Measurements from ENCODE around the gene SPDYE6. TPM values are rescaled to one million over a fixed set of nuclear protein-coding genes. Genes with fewer than 3 reads are reported as not detected.

SPDYE6 gene
- total RNA-seq, 1 donor from 2014 or later = not detected

Other genes with a start within 250 kb of the SPDYE6 start
- 3.0 TPM for gene SH2B2, start 69.6 kb downstream of the SPDYE6 start, total RNA-seq
- gene PRKRIP1, start 39.9 kb upstream of the SPDYE6 start, total RNA-seq = 10.8 TPM
- 1.9 TPM for gene ORAI2, start 77.1 kb upstream of the SPDYE6 start, total RNA-seq
- 8.3 TPM for gene ALKBH4, start 108.4 kb upstream of the SPDYE6 start, total RNA-seq
- gene LRWD1, start 108.5 kb upstream of the SPDYE6 start, total RNA-seq = 16.4 TPM
- gene POLR2J, start 122.5 kb upstream of the SPDYE6 start, total RNA-seq = 29.9 TPM
- gene RASA4B, start 161.3 kb upstream of the SPDYE6 start, total RNA-seq = 2.9 TPM
- gene UPK3BL2, start 187.3 kb upstream of the SPDYE6 start, total RNA-seq = 8.5 TPM
- gene SPDYE2, start 194.8 kb upstream of the SPDYE6 start, total RNA-seq = not detected
- gene POLR2J3, start 216.1 kb upstream of the SPDYE6 start, total RNA-seq = 15.1 TPM